GM10266 (cell line): Measurements from ENCODE around the gene ARHGAP21.

ENCODE experiments used
- DNase-seq: peaks from one replicate; pipeline ENCODE4 v3.0.0; 2012; ENCODE audit errors: extremely low spot score
- TF ChIP-seq, protein P1 (sequence below): IDR thresholded peaks from 2 replicates; pipeline ENCODE4 v1.5.1; 2012; ENCODE audit warnings: mild to moderate bottlenecking, low read depth; ENCODE audit not compliant: control insufficient read depth, insufficient read depth; ENCODE audit errors: missing control alignments

Gene ARHGAP21

DNA sequence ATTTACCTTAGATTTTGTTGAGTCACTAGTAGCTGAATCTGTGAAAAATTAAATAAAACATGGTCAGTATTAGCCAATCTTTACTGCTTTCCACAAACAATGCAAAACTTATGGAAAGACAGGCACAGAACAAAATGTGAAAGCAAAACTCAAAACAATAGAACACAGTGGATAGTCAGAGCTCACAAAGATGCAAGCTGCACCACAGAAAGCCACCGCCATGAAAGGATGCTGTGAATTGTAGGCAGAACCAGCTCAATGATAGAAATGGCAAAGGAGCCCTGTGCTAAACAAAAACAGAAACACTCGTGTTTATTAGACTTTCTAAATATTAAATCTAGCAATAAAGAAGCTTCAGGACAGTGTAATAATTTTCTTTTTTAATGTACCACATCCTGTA is 134.4 kb downstream of the ARHGAP21 start:
- no peak for DNase-seq
- TF ChIP-seq, protein P1, sequence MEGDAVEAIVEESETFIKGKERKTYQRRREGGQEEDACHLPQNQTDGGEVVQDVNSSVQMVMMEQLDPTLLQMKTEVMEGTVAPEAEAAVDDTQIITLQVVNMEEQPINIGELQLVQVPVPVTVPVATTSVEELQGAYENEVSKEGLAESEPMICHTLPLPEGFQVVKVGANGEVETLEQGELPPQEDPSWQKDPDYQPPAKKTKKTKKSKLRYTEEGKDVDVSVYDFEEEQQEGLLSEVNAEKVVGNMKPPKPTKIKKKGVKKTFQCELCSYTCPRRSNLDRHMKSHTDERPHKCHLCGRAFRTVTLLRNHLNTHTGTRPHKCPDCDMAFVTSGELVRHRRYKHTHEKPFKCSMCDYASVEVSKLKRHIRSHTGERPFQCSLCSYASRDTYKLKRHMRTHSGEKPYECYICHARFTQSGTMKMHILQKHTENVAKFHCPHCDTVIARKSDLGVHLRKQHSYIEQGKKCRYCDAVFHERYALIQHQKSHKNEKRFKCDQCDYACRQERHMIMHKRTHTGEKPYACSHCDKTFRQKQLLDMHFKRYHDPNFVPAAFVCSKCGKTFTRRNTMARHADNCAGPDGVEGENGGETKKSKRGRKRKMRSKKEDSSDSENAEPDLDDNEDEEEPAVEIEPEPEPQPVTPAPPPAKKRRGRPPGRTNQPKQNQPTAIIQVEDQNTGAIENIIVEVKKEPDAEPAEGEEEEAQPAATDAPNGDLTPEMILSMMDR = no peak

DNA sequence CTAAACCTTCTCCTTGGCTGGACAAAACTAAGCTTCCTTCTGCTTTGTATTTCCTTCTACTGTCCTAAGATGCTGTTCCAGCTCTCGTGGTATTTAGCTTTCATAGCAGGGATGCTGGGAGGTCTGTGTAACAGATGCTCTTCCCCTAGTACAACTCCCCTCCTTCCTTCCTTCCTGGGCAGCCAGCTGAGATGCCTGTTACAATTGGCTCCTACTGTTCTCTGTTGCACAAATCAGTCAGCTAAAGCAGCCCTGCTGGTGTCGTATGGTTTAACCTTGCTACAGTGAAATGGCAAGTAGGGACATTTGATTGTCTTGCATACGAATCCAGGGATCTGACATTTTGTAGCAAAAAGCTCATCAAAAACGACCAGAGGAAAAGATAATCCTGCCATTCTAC is 143.8 kb downstream of the ARHGAP21 start:
- TF ChIP-seq, protein P1 = no peak
- no peak for DNase-seq

DNA sequence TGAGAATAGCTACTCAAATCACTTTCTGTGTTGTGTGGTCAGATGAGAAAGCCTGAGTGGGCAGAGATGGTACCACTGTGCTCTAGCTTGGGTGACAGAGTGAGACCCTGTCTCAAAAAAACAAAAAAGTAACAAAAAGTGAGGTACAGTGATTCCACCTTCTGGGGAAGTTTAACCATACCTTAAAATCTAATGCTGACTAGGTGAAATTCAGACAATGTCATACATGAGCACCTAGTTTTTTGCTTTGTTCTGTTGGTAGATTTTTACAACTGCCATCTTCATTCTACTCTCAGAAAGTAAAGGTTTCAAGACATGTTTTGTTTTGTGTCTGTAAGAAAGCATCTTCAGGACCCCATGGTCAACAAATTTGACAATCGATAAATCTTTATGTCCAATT is 144.2 kb downstream of the ARHGAP21 start:
- DNase-seq = no peak
- TF ChIP-seq, protein P1 = no peak

DNA sequence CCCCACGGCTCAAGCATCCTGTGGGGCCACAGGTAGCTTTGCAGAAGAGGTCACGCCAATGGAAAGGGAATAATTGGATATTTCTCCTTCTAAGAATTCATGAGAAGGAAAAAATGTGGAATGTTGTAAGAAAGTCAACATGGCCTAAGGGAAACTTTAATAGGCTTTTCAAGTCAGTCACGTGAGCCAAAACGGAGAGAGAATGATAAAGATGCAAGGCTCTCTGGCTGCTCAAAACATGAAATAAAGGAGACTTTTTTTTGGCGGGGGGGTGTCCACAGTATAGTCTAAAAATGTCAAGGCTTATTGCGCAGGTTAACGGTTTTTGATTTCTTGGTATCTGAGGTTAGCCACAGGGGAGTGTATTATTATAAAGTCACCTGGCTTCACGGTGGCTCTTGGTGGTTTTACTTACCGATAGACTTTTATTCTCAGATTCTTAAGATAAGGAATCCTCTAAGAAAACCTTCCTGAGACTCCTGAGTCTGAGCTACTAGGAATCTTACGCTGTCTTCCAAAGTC is 148.1 kb downstream of the ARHGAP21 start:
- DNase-seq = no peak
- TF ChIP-seq, protein P1 = no peak

DNA sequence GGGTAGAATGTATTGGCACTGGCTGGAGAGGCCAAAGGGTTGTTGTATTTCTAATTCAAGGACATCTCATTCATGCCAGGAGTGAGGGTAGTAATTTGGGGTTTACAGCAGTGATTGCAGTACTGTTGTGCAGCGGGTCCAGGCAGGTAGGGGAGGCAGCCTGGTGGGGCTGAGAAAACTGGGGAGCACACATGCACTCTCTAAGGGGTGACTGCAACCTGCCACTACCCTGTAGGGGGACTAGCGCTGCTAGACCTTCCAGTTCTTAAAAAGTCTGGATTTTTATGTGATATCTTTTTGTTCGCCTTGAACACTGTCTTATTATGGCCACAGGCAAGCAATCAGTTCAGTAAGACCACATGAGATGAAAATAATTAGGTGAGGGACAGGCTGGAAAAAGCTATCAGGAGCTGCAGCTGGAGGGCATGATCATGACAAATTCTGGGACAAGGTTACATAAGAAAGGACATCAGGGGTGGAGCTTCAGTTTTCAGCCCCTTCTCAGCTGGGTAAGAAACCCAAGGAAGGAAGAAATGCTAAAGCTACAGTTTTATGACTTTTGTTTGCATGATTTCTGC is 149.0 kb downstream of the ARHGAP21 start:
- DNase-seq = no peak
- TF ChIP-seq, protein P1 = no peak

DNA sequence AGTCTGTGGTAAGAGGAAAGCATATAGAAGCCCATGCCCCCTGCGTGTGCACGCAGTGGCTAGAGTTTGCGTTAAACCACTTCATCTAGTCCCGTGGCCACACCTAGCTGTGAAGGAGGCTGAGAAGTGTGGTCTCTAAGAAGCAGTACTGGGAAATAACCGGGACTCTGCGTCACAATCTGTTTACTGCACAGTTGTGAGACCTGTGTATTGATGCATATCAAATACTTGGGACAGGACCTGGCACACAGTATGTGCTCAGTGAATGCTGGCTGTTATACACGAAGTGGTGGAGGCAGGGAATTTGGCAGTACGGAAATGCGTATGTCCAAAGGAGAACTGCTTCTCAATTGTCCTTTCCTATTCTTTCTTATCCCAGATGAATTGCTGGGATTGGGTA is 149.5 kb downstream of the ARHGAP21 start:
- no peak for DNase-seq
- TF ChIP-seq, protein P1 = no peak

DNA sequence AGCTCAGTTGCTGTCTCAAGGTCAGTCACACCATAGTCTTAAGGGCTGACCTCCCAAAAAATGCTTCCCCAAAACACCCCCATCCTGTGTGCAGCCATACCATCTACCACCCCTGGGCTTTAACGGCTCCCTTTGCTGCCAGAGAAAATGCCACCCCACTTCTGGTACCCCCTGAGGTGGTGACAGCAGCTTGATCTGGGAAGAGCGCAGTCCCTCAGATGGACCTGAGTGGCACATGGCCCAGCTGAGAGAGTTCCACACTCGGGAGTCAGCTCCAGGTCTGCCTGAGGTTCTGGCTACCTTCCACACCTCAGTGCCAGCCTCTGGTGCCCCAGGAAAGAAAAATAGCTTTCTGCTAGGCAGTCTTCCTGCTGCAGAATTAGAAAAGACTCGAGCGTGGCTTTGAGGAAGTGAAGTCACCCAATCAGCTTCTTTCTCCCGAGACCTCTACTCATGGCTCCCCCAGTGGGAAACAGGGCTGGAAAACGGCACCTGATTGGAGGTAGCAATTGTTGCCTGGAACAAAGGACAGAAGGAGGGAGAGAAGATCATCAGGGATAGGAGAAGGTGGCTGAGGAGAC is 151.7 kb downstream of the ARHGAP21 start:
- no peak for DNase-seq
- TF ChIP-seq, protein P1 = no peak
